HG03432 (cell line): ENCODE measurements around the gene CXCL9.
"Not testable (repeated sequence)": the region's sequence is repeated elsewhere in the genome, so short reads cannot be mapped to it uniquely, and the experiment has no call there.

Experiments used
- ATAC-seq: cut with Tn5 transposase; IDR thresholded peaks from one replicate; pipeline ENCODE4 v1.9.1; 2021; ENCODE audit warnings: mild to moderate bottlenecking, moderate library complexity; ENCODE audit not compliant: unreplicated experiment

The CXCL9 gene

DNA sequence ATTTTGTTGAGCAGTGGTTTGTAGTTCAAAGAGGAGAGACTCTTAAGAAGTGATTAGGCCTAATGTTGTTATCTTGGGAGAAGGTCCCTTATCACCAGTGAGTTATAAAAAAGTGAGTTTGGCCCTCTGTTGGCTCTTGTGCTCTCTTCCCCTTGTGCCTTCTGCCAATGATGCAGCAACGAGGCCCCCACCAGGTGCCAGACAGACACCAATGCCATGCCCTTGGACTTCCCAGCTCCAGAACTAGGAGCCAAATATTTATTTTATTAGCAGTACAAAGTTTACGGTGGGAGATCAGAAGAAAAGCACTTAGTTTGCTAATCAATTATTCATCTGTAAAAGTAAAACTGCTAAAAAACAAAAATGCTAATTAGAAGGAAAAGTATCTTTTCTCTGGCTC, 43.8 kb downstream of the CXCL9 start:
- no peak for ATAC-seq

GRCh38 chr4:75962072-75962471, 45.2 kb downstream of the CXCL9 start:
- ATAC-seq, result not testable (repeated sequence)

GRCh38 chr4:75958546-75958945, 48.8 kb downstream of the CXCL9 start:
- ATAC-seq, result not testable (repeated sequence)

DNA sequence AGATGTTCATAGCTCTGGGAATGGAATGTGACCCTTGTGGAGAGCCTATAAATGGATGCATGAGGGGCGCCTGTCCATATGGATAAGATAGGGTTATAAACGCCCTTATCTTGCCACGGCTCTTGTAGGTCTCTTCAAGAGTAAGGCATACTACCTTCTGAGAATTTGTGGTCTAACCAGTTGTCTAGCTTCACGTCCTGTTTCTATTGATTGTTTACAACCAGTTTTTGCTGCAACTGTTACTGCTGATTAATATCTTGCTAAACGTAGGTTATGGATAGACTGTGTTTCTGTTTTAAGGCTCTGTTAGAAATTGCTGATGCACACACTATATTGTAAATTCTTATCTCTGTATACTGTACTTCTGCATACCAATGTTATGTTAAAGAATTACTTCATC, 52.5 kb downstream of the CXCL9 start:
- not testable (repeated sequence) for ATAC-seq

- ATAC-seq, result no peak
These were observed 53.8 kb downstream of the CXCL9 start for GRCh38 chr4:75953509-75953908.
